Measurements from ENCODE around the gene CNIH4. TPM values are rescaled to one million over a fixed set of nuclear protein-coding genes. Genes with fewer than 3 reads are reported as not detected.

The CNIH4 gene
- total and polyA plus RNA-seq, 2 experiments from 2014 or later: 53.5 to 194 TPM

DNA sequence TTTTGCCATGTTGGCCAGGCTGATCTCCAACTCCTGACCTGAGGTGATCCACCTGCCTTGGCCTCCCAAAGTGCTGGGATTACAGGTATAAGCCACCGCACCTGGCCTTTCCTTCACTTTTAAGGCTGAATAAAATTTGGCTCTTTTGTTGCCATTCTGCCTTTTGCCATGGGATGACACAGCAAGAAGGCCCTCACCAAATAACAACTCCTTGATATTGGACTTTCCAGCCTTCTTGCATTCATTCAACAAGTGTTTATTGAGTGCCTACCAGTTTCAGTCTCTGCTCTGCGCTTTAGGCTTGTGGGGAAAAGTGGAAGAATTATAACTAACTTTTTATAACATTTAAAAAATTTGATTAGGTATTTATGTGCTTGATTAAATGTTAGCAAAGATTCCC lies 24.9 kb upstream of the CNIH4 start (continued):
- TF ChIP-seq, protein P1, sequence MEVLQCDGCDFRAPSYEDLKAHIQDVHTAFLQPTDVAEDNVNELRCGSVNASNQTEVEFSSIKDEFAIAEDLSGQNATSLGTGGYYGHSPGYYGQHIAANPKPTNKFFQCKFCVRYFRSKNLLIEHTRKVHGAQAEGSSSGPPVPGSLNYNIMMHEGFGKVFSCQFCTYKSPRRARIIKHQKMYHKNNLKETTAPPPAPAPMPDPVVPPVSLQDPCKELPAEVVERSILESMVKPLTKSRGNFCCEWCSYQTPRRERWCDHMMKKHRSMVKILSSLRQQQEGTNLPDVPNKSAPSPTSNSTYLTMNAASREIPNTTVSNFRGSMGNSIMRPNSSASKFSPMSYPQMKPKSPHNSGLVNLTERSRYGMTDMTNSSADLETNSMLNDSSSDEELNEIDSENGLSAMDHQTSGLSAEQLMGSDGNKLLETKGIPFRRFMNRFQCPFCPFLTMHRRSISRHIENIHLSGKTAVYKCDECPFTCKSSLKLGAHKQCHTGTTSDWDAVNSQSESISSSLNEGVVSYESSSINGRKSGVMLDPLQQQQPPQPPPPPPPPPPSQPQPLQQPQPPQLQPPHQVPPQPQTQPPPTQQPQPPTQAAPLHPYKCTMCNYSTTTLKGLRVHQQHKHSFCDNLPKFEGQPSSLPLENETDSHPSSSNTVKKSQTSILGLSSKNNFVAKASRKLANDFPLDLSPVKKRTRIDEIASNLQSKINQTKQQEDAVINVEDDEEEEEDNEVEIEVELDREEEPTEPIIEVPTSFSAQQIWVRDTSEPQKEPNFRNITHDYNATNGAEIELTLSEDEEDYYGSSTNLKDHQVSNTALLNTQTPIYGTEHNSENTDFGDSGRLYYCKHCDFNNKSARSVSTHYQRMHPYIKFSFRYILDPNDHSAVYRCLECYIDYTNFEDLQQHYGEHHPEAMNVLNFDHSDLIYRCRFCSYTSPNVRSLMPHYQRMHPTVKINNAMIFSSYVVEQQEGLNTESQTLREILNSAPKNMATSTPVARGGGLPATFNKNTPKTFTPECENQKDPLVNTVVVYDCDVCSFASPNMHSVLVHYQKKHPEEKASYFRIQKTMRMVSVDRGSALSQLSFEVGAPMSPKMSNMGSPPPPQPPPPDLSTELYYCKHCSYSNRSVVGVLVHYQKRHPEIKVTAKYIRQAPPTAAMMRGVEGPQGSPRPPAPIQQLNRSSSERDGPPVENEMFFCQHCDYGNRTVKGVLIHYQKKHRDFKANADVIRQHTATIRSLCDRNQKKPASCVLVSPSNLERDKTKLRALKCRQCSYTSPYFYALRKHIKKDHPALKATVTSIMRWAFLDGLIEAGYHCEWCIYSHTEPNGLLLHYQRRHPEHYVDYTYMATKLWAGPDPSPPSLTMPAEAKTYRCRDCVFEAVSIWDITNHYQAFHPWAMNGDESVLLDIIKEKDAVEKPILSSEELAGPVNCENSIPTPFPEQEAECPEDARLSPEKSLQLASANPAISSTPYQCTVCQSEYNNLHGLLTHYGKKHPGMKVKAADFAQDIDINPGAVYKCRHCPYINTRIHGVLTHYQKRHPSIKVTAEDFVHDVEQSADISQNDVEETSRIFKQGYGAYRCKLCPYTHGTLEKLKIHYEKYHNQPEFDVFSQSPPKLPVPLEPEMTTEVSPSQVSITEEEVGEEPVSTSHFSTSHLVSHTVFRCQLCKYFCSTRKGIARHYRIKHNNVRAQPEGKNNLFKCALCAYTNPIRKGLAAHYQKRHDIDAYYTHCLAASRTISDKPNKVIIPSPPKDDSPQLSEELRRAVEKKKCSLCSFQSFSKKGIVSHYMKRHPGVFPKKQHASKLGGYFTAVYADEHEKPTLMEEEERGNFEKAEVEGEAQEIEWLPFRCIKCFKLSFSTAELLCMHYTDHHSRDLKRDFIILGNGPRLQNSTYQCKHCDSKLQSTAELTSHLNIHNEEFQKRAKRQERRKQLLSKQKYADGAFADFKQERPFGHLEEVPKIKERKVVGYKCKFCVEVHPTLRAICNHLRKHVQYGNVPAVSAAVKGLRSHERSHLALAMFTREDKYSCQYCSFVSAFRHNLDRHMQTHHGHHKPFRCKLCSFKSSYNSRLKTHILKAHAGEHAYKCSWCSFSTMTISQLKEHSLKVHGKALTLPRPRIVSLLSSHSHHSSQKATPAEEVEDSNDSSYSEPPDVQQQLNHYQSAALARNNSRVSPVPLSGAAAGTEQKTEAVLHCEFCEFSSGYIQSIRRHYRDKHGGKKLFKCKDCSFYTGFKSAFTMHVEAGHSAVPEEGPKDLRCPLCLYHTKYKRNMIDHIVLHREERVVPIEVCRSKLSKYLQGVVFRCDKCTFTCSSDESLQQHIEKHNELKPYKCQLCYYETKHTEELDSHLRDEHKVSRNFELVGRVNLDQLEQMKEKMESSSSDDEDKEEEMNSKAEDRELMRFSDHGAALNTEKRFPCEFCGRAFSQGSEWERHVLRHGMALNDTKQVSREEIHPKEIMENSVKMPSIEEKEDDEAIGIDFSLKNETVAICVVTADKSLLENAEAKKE (CRISPR knock-in tag; IDR thresholded peaks at IDR 0.05): no peak
- TF ChIP-seq, protein P2, sequence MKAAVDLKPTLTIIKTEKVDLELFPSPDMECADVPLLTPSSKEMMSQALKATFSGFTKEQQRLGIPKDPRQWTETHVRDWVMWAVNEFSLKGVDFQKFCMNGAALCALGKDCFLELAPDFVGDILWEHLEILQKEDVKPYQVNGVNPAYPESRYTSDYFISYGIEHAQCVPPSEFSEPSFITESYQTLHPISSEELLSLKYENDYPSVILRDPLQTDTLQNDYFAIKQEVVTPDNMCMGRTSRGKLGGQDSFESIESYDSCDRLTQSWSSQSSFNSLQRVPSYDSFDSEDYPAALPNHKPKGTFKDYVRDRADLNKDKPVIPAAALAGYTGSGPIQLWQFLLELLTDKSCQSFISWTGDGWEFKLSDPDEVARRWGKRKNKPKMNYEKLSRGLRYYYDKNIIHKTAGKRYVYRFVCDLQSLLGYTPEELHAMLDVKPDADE (IDR thresholded peaks at IDR 0.05): no peak
- TF ChIP-seq STAT1 (IDR thresholded peaks at IDR 0.05; ENCODE audit: unreplicated experiment) (no peak), JUNB (IDR thresholded peaks at IDR 0.05; ENCODE audit: unreplicated experiment) (no peak), EZH2 (IDR thresholded peaks at IDR 0.05; ENCODE audit: low read depth, unreplicated experiment) (no peak), ZNF331 (CRISPR knock-in tag; IDR thresholded peaks at IDR 0.05; ENCODE audit: low read depth) (no peak), POLR2AphosphoS5 (IDR thresholded peaks at IDR 0.05; ENCODE audit: low read depth) (no peak)
- TF ChIP-seq, protein P3, sequence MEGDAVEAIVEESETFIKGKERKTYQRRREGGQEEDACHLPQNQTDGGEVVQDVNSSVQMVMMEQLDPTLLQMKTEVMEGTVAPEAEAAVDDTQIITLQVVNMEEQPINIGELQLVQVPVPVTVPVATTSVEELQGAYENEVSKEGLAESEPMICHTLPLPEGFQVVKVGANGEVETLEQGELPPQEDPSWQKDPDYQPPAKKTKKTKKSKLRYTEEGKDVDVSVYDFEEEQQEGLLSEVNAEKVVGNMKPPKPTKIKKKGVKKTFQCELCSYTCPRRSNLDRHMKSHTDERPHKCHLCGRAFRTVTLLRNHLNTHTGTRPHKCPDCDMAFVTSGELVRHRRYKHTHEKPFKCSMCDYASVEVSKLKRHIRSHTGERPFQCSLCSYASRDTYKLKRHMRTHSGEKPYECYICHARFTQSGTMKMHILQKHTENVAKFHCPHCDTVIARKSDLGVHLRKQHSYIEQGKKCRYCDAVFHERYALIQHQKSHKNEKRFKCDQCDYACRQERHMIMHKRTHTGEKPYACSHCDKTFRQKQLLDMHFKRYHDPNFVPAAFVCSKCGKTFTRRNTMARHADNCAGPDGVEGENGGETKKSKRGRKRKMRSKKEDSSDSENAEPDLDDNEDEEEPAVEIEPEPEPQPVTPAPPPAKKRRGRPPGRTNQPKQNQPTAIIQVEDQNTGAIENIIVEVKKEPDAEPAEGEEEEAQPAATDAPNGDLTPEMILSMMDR (conservative IDR thresholded peaks at IDR 0.05; ENCODE audit: low read depth in 2 of 2): no peak
